KMS-11 (cell line): ENCODE data around the gene TCF12.

Experiments used
- H2AFZ ChIP-seq: fragments of 200-600 bp; sonication (generic); 2 replicates; pipeline ENCODE4 v1.6.1; 2016; ENCODE audit warnings: antibody characterized with exemption, mixed run types, low read depth
- H3K27ac ChIP-seq: fragments of 200-600 bp; sonication (generic); 2 replicates; pipeline ENCODE4 v1.6.1; 2016; ENCODE audit warnings: mild to moderate bottlenecking, mixed run types
- H3K27me3 ChIP-seq: fragments of 200-600 bp; sonication (generic); 2 replicates; pipeline ENCODE4 v1.6.1; 2017; ENCODE audit warnings: mild to moderate bottlenecking, low read depth, mixed run types, moderate library complexity; ENCODE audit not compliant: insufficient read depth
- H3K36me3 ChIP-seq: fragments of 200-600 bp; sonication (generic); 2 replicates; pipeline ENCODE4 v1.6.1; 2017; ENCODE audit warnings: mild to moderate bottlenecking, mixed run types; ENCODE audit not compliant: insufficient read depth
- H3K4me1 ChIP-seq: fragments of 200-600 bp; sonication (generic); 2 replicates; pipeline ENCODE4 v1.6.1; 2016; ENCODE audit warnings: mild to moderate bottlenecking, low read depth, mixed run types; ENCODE audit not compliant: poor library complexity, severe bottlenecking
- H3K4me2 ChIP-seq: fragments of 200-600 bp; sonication (generic); 2 replicates; pipeline ENCODE4 v1.7.0; 2016; ENCODE audit warnings: mild to moderate bottlenecking, mixed run types
- H3K4me3 ChIP-seq: fragments of 200-600 bp; sonication (generic); IDR thresholded peaks from 2 replicates; pipeline ENCODE4 v1.6.1; 2017; ENCODE audit warnings: low read depth, low read length, mixed read lengths; ENCODE audit not compliant: insufficient read depth
- H3K79me2 ChIP-seq: fragments of 200-600 bp; sonication (generic); 2 replicates; pipeline ENCODE4 v1.6.1; 2016; ENCODE audit warnings: low read depth, mixed run types; ENCODE audit not compliant: insufficient read depth
- H3K9ac ChIP-seq: fragments of 200-600 bp; sonication (generic); 2 replicates; pipeline ENCODE4 v1.6.1; 2016; ENCODE audit warnings: mild to moderate bottlenecking, mixed run types
- H4K20me1 ChIP-seq: fragments of 200-600 bp; sonication (generic); 2 replicates; pipeline ENCODE4 v1.6.1; 2016; ENCODE audit warnings: mild to moderate bottlenecking, mixed run types; ENCODE audit not compliant: insufficient read depth
- TF ChIP-seq, protein P1 (sequence below): fragments of 200-600 bp; sonication (generic); conservative IDR thresholded peaks from 2 replicates; pipeline ENCODE4 v1.6.1; 2017; ENCODE audit warnings: low read depth, mild to moderate bottlenecking, antibody characterized with exemption, low read length, moderate library complexity, mixed read lengths

The TCF12 gene

DNA sequence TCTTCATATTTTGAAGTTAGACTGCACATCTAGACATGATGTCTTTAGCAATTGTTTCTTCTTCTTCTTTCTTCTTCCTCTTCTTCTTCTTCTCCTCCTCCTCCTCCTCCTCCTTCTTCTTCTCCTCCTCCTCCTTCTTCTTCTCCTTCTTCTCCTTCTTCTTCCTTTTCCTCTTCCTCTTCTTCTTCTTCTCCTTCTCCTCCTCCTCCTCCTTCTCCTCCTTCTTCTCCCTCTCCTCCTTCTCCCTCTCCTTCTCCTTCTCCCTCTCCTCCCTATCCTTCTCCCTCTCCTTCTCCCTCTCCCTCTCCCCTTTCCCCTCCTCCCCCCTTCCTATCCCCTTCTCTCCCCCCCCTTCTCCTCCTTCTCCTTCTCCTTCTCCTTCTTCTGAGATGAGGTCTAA lies 21.9 kb downstream of the TCF12 start:
- peaks cover 5% of the 10 kb centered on the region for H4K20me1 ChIP-seq
- TF ChIP-seq, protein P1, sequence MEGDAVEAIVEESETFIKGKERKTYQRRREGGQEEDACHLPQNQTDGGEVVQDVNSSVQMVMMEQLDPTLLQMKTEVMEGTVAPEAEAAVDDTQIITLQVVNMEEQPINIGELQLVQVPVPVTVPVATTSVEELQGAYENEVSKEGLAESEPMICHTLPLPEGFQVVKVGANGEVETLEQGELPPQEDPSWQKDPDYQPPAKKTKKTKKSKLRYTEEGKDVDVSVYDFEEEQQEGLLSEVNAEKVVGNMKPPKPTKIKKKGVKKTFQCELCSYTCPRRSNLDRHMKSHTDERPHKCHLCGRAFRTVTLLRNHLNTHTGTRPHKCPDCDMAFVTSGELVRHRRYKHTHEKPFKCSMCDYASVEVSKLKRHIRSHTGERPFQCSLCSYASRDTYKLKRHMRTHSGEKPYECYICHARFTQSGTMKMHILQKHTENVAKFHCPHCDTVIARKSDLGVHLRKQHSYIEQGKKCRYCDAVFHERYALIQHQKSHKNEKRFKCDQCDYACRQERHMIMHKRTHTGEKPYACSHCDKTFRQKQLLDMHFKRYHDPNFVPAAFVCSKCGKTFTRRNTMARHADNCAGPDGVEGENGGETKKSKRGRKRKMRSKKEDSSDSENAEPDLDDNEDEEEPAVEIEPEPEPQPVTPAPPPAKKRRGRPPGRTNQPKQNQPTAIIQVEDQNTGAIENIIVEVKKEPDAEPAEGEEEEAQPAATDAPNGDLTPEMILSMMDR = no peak
- H3K27ac ChIP-seq = no peak overlapping the region
- no peak overlapping the region for H2AFZ ChIP-seq
- H3K4me2 ChIP-seq = no peak overlapping the region
- H3K36me3 ChIP-seq = no peaks in the 10 kb centered on the region
- H3K79me2 ChIP-seq = peaks cover 41% of the 10 kb centered on the region
- no peaks in the 10 kb centered on the region for H3K27me3 ChIP-seq
- no peak overlapping the region for H3K9ac ChIP-seq
- no peaks in the 10 kb centered on the region for H3K4me1 ChIP-seq
- no peak overlapping the region for H3K4me3 ChIP-seq

- Histone ChIP-seq H4K20me1 (peaks cover 5% of the 10 kb centered on the region), H3K27ac (no peak overlapping the region), H3K4me2 (no peak overlapping the region), H2AFZ (no peak overlapping the region), H3K27me3 (no peaks in the 10 kb centered on the region), H3K9ac (no peak overlapping the region), H3K4me1 (no peaks in the 10 kb centered on the region), H3K79me2 (peaks cover 45% of the 10 kb centered on the region), H3K36me3 (no peaks in the 10 kb centered on the region), H3K4me3 (no peak overlapping the region)
- TF ChIP-seq, protein P1 = no peak
Observed at GRCh38 chr15:56942118-56942517, 23.7 kb downstream of the TCF12 start.

- Histone ChIP-seq H3K9ac (no peak overlapping the region), H2AFZ (no peak overlapping the region), H3K4me3 (no peak overlapping the region), H3K27me3 (no peaks in the 10 kb centered on the region), H3K36me3 (no peaks in the 10 kb centered on the region), H3K79me2 (peaks cover 40% of the 10 kb centered on the region), H3K27ac (no peak overlapping the region), H4K20me1 (peaks cover 3% of the 10 kb centered on the region; the same call in 1 of the 2 replicates), H3K4me2 (no peak overlapping the region), H3K4me1 (no peaks in the 10 kb centered on the region)
- TF ChIP-seq, protein P1 = no peak
Observed at GRCh38 chr15:56943403-56943802, 25.0 kb downstream of the TCF12 start.

GRCh38 chr15:56944485-56944884 lies 26.0 kb downstream of the TCF12 start:
- no peak overlapping the region for H3K9ac ChIP-seq
- H3K4me2 ChIP-seq = no peak overlapping the region
- peaks cover 3% of the 10 kb centered on the region; the same call in 1 of the 2 replicates for H4K20me1 ChIP-seq
- H3K36me3 ChIP-seq = no peaks in the 10 kb centered on the region
- H3K4me3 ChIP-seq = no peak overlapping the region
- H2AFZ ChIP-seq = no peak overlapping the region
- H3K27ac ChIP-seq = no peak overlapping the region
- no peaks in the 10 kb centered on the region for H3K27me3 ChIP-seq
- peaks cover 29% of the 10 kb centered on the region; the same call in 1 of the 2 replicates for H3K79me2 ChIP-seq
- H3K4me1 ChIP-seq = no peaks in the 10 kb centered on the region
- TF ChIP-seq, protein P1 = no peak

- Histone ChIP-seq H3K27me3 (no peaks in the 10 kb centered on the region), H3K4me1 (no peaks in the 10 kb centered on the region), H2AFZ (no peak overlapping the region), H3K79me2 (peaks cover 29% of the 10 kb centered on the region; the same call in 1 of the 2 replicates), H3K27ac (no peak overlapping the region), H4K20me1 (peaks cover 3% of the 10 kb centered on the region; the same call in 1 of the 2 replicates), H3K36me3 (no peaks in the 10 kb centered on the region), H3K4me2 (no peak overlapping the region), H3K4me3 (no peak overlapping the region), H3K9ac (no peak overlapping the region)
- TF ChIP-seq, protein P1 = no peak
Observed at GRCh38 chr15:56946150-56946549, 27.7 kb downstream of the TCF12 start.
